Neural crest cell (in vitro differentiated cells): ENCODE measurements around the gene EYS. TPM values are rescaled to one million over a fixed set of nuclear protein-coding genes. Genes with fewer than 3 reads are reported as not detected.
"Not testable (repeated sequence)": the region's sequence is repeated elsewhere in the genome, so short reads cannot be mapped to it uniquely, and the experiment has no call there.

Experiments
- DNase-seq: peaks from one replicate; pipeline ENCODE4 v3.0.0; 2021; ENCODE audit warnings: low read depth, mixed read lengths, low spot score
- H3K27ac Mint-ChIP-seq: one replicate; pipeline ENCODE4 v1.8.0; 2021; ENCODE audit warnings: mild to moderate bottlenecking, mixed read lengths; ENCODE audit not compliant: unreplicated experiment
- H3K27me3 Mint-ChIP-seq: 2 replicates; pipeline ENCODE4 v1.8.0; 2021; ENCODE audit warnings: low read depth, mild to moderate bottlenecking, mixed read lengths
- H3K36me3 Mint-ChIP-seq: 2 replicates; pipeline ENCODE4 v1.8.0; 2021; ENCODE audit warnings: low read depth, mild to moderate bottlenecking, mixed read lengths
- H3K4me1 Mint-ChIP-seq: 2 replicates; pipeline ENCODE4 v1.8.0; 2021; ENCODE audit warnings: mixed read lengths
- H3K4me3 Mint-ChIP-seq: one replicate; pipeline ENCODE4 v1.8.0; 2021; ENCODE audit warnings: mild to moderate bottlenecking, mixed read lengths
- H3K9me3 Mint-ChIP-seq: 2 replicates; pipeline ENCODE4 v1.8.0; 2021; ENCODE audit warnings: mixed read lengths
- total RNA-seq: library from RNA; stranded (reverse); gene quantifications from 2 replicates; pipeline ENCODE4 v1.2.1, GENCODE V29; 2021
- TF ChIP-seq, protein P1 (sequence below): fragments of 200-600 bp; sonication (generic); conservative IDR thresholded peaks from 2 replicates; pipeline ENCODE4 v1.5.0; 2021; ENCODE audit warnings: antibody characterized with exemption, mild to moderate bottlenecking

EYS gene
- total RNA-seq, 1 donor from 2014 or later = 0.40 TPM

DNA sequence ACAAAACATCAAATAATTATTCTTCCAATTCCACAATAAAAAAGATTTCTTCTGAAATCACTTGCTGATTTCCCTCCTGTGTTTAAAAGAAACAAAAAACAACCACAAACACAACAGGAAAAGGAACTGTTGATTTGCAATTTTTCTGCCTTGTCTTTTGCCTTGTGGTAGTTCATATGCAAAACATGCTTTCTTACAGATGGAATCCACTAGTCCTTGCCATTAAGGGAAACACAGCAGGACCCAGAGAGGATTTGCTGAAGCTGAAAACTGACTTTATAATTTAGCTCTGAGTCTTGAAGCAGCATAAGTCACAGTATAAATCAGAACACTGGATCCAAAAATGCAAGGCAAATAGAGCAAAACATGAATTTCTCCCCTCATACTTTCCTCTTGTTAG, 1742.7 kb downstream of the EYS start:
- Mint-ChIP-seq H3K27ac (peak overlapping the region; percentile 65), H3K4me1 (peaks cover 15% of the 10 kb centered on the region), H3K4me3 (no peak overlapping the region), H3K9me3 (no peaks in the 10 kb centered on the region), H3K36me3 (no peaks in the 10 kb centered on the region), H3K27me3 (no peaks in the 10 kb centered on the region)
- no peak for DNase-seq
- TF ChIP-seq, protein P1, sequence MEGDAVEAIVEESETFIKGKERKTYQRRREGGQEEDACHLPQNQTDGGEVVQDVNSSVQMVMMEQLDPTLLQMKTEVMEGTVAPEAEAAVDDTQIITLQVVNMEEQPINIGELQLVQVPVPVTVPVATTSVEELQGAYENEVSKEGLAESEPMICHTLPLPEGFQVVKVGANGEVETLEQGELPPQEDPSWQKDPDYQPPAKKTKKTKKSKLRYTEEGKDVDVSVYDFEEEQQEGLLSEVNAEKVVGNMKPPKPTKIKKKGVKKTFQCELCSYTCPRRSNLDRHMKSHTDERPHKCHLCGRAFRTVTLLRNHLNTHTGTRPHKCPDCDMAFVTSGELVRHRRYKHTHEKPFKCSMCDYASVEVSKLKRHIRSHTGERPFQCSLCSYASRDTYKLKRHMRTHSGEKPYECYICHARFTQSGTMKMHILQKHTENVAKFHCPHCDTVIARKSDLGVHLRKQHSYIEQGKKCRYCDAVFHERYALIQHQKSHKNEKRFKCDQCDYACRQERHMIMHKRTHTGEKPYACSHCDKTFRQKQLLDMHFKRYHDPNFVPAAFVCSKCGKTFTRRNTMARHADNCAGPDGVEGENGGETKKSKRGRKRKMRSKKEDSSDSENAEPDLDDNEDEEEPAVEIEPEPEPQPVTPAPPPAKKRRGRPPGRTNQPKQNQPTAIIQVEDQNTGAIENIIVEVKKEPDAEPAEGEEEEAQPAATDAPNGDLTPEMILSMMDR = no peak

DNA sequence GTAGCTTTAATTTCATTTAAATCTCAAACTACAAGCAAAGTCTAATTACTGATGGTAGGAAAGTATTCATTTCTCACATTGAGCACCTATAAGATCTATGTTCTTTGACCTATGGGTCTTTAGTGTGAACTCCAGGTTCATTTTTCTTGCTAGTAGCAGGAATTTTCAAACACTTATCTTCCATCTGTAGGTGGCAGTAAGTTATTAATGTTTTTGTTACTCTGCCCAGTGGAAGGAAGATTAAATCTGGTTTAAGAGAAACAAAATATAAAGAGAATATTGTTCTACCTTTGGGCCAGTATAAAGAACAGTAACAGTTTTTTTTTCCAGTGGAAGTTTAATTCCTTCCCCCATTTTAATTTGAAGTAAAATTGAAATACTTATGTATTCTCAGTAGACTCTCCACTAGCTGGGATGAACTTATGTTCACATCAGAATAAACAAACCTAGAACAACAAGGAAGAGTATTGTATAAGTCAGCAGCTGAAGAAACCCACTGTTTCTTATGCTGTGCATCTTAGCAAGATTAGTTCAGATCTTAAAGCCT, 1743.2 kb downstream of the EYS start:
- no peak overlapping the region for H3K4me3 Mint-ChIP-seq
- H3K36me3 Mint-ChIP-seq = no peaks in the 10 kb centered on the region
- TF ChIP-seq, protein P1 = no peak
- H3K27ac Mint-ChIP-seq = no peak overlapping the region
- no peaks in the 10 kb centered on the region for H3K9me3 Mint-ChIP-seq
- no peaks in the 10 kb centered on the region for H3K27me3 Mint-ChIP-seq
- peaks cover 15% of the 10 kb centered on the region for H3K4me1 Mint-ChIP-seq
- no peak for DNase-seq

DNA sequence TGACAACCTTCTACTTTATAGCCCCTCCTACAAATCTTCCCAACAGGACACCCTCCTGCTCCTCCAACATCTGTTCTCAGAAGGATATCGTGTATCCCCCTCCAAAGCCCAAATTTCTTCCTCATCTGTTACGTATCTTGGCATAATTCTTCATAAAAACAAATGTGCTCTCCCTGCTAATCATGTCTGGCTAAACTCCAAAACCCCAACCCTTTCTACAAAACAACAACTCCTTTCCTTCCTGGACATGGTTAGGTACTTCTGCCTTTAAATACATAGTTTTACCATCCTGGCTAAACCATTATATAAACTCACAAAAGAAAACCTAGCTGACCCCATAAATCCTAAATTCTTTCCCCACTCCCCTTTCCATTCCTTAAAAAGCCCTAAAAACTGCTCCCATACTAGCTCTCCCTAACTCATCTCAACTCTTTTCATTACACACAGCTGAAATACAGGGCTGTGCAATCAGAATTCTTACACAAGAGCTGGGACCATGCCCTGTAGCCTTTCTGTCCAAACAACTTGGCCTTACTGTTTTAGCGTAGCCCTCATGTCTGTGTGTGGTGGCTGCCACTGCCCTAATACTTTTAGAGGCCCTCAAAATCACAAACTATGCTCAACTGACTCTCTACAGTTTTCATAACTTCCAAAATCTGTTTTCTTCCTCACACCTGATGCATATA, 1753.5 kb downstream of the EYS start:
- not testable (repeated sequence) for H3K4me1 Mint-ChIP-seq, H3K36me3 Mint-ChIP-seq, H3K9me3 Mint-ChIP-seq, H3K4me3 Mint-ChIP-seq, H3K27ac Mint-ChIP-seq, H3K27me3 Mint-ChIP-seq, DNase-seq

DNA sequence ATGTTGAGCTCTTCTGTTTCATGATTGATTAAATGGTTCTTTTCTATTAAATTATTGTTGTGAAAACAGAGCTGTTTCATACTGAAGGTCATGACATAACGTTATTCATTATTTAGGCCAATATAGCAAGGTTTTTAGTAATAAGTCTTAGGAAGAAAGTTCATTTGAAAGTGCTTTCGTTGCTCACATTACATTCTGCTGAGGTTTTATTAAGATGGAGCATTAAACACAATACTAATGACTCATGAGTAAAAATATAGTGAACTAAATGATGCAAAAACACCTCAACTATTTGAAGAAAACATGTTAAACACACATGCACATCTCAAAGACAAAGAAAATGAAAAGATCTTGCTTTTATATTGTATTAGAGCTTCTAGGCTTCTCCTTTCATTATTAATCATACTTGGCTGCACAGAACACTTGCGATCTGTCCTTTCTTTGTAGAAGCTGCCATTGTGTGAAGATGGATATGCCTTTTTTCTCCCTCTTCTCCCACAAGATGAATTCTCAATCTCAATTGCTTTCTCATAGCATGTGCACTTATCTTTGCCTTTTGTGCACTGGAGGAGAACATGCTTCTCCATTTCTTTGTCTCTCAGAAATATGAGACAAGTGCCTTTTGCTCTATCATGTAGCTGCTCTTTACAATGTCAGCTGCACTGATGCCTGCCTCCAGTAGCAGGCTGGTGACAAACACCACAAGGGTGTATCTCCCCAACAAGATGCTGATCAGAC, 1759.1 kb downstream of the EYS start:
- no peaks in the 10 kb centered on the region for H3K36me3 Mint-ChIP-seq
- H3K4me1 Mint-ChIP-seq = peaks cover 24% of the 10 kb centered on the region
- H3K4me3 Mint-ChIP-seq = peak overlapping the region; percentile 3
- H3K27me3 Mint-ChIP-seq = no peaks in the 10 kb centered on the region
- no peak for DNase-seq
- H3K9me3 Mint-ChIP-seq = no peaks in the 10 kb centered on the region
- peak overlapping the region; percentile 16 for H3K27ac Mint-ChIP-seq
- TF ChIP-seq, protein P1 = no peak

DNA sequence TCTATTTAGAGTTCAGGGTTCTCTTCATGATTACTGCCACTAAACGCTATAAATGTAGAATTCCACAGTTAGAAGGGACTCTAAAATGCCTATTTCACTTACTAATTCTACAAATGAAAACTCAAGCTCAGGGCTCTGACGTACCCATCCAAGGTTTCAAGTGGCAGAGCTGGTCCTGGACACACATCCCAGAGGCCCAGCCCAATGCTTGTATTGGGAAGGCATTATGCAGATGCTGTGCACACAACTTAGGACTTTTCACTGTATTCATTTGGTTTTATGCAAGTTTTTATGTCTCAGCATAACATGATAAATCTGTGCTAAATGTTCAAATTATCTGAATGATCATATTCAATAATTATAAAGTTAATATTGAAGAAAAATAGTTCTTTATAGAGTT, 1761.0 kb downstream of the EYS start:
- Mint-ChIP-seq H3K36me3 (no peaks in the 10 kb centered on the region), H3K9me3 (peaks cover 3% of the 10 kb centered on the region), H3K4me3 (no peak overlapping the region), H3K4me1 (peaks cover 41% of the 10 kb centered on the region), H3K27ac (no peak overlapping the region), H3K27me3 (no peaks in the 10 kb centered on the region)
- TF ChIP-seq, protein P1 = no peak
- no peak for DNase-seq

DNA sequence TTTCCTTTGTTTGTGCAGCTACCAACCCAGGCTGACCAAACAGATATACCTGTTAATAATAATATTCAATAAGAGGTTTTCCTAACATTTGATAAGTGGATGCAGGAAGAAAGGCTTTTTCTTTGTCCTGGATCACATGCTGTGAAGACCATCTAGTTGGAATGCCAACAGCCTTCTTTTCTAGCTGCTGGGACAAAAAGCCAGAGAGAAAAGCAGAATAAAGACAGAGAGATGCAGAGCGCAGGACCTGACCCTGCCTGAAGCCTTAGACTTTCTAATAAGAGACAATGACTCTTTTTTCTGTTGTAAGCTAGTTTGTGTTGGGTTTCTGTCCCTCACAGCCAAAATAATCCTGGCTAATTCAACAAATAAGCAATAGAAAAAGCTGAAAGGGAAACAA, 1763.2 kb downstream of the EYS start:
- peaks cover 2% of the 10 kb centered on the region for H3K36me3 Mint-ChIP-seq
- no peak for DNase-seq
- H3K27me3 Mint-ChIP-seq = no peaks in the 10 kb centered on the region
- no peak overlapping the region for H3K27ac Mint-ChIP-seq
- peaks cover 3% of the 10 kb centered on the region for H3K9me3 Mint-ChIP-seq
- TF ChIP-seq, protein P1 = no peak
- H3K4me1 Mint-ChIP-seq = peaks cover 51% of the 10 kb centered on the region
- no peak overlapping the region for H3K4me3 Mint-ChIP-seq
